Gastrocnemius medialis (tissue), 4 donors: Measurements from ENCODE around the gene CLDN22.

Experiments used
- CTCF ChIP-seq, 5 experiments: fragments of 450-650 bp in 3 of 5; fragments of 200-600 bp in 2 of 5; sonication (generic) in 2 of 5; IDR thresholded peaks in 4 of 5; conservative IDR thresholded peaks in 1 of 5; 1 replicate in 4 of 5; 2 replicates in 1 of 5; pipeline ENCODE4 v1.5.1; 2016 to 2019; ENCODE audit warnings: antibody characterized with exemption in 5 of 5, mild to moderate bottlenecking in 3 of 5, moderate library complexity in 3 of 5
- POLR2A ChIP-seq, 2 donors: fragments of 450-650 bp; IDR thresholded peaks; one replicate each; pipeline ENCODE4 v1.6.1; 2017; ENCODE audit warnings: antibody characterized with exemption in 2 of 2, mild to moderate bottlenecking in 2 of 2, moderate library complexity in 2 of 2

DNA sequence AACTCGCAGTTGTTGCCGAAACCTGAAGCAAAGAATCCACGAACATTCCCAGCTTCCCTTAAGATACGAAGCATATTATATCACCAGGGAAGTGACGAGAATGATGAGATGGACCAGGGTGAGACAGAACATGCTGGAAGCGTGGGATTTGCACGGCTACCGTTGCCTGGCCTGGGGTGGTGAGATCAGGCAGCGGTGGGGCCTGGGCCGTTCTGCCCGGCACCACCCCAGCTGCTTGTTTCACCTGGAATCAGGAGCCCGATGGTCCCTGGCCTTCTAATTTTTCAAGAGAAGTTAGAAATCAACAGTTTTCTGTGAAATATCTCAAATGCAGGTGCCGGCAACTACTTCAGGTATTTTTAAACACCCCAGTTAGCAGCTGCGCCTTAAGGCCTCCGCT is 5.7 kb downstream of the CLDN22 start:
- no peak for TF ChIP-seq POLR2A (IDR thresholded peaks at IDR 0.05)
- no peak for TF ChIP-seq CTCF (IDR thresholded peaks at IDR 0.05 in 4 of 5, conservative IDR thresholded peaks at IDR 0.05 in 1 of 5)
